Heart left ventricle (tissue), 16 donors: Measurements from ENCODE around the gene SEMA4G. TPM values are rescaled to one million over a fixed set of nuclear protein-coding genes. Genes with fewer than 3 reads are reported as not detected.

Experiments
- ATAC-seq, 4 donors: fragments of 200-7000 bp; cut with Tn5 transposase; one replicate each; pipeline ENCODE4 v1.9.1; 2020 to 2022; ENCODE audit warnings: moderate library complexity in 4 of 4, mild to moderate bottlenecking in 3 of 4, moderate number of reproducible peaks in 1 of 4
- DNase-seq, 5 donors: peaks; one replicate each; pipeline ENCODE4 v3.0.0-alpha.2; 2020
- H3K27ac ChIP-seq, 12 donors: fragments of 200-600 bp; sonication (generic) in 4 of 12; one replicate each; pipeline versions ENCODE4 v1.5.0 to v1.8.0; 2016 to 2022; ENCODE audit warnings: mild to moderate bottlenecking in 2 of 12
- H3K27me3 ChIP-seq, 9 donors: fragments of 200-600 bp; sonication (generic) in 2 of 9; one replicate each; pipeline versions ENCODE4 v1.5.1 to v1.8.0; 2016 to 2022; ENCODE audit warnings: mild to moderate bottlenecking in 3 of 9
- H3K36me3 ChIP-seq, 9 donors: fragments of 200-600 bp; sonication (generic) in 2 of 9; one replicate each; pipeline versions ENCODE4 v1.5.0 to v1.8.0; 2018 to 2022; ENCODE audit warnings: mild to moderate bottlenecking in 2 of 9
- H3K4me1 ChIP-seq, 12 donors: fragments of 200-600 bp; sonication (generic) in 4 of 12; one replicate each; pipeline versions ENCODE4 v1.5.0 to v1.8.0; 2016 to 2022; ENCODE audit warnings: mild to moderate bottlenecking in 3 of 12
- H3K4me3 ChIP-seq, 12 donors: fragments of 200-600 bp; sonication (generic) in 4 of 12; one replicate each; pipeline versions ENCODE4 v1.5.0 to v1.8.0; 2017 to 2022; ENCODE audit warnings: mild to moderate bottlenecking in 9 of 12, moderate library complexity in 4 of 12
- H3K9me3 ChIP-seq, 12 donors: fragments of 200-600 bp; sonication (generic) in 4 of 12; one replicate each; pipeline versions ENCODE4 v1.5.0 to v1.8.0; 2016 to 2022; ENCODE audit warnings: mild to moderate bottlenecking in 1 of 12
- CTCF ChIP-seq, 12 donors: fragments of 200-600 bp; sonication (generic) in 4 of 12; IDR thresholded peaks; one replicate each; pipeline versions ENCODE4 v1.5.0 to v1.8.0; 2018 to 2022; ENCODE audit warnings: antibody characterized with exemption in 12 of 12, mild to moderate bottlenecking in 5 of 12
- POLR2A ChIP-seq, 2 donors: fragments of 450-650 bp; IDR thresholded peaks; one replicate each; pipeline ENCODE4 v1.6.1; 2017; ENCODE audit warnings: antibody characterized with exemption in 2 of 2, mild to moderate bottlenecking in 2 of 2, moderate library complexity in 2 of 2
- WGBS, 4 donors: extraction: QIAGEN DNeasy Blood & Tissue Kit in 2 of 4; methylation state at CpG; one replicate each; pipeline versions ENCODE4 v1.1.5 to v1.1.7; 2013 to 2018; 5-methylcytosine and 5-hydroxymethylcytosine counted together
- intact Hi-C, 10 donors: fragments of 100-400 bp; cut with DNase I; formaldehyde crosslinking; loops; one replicate each; pipeline versions ENCODE4 v1.11.1 to v1.14.2; 2022
- polyA plus RNA-seq, 2 donors: library from polyadenylated mRNA; stranded (reverse); fragments of 200-250 nt; gene quantifications; one replicate each; pipeline ENCODE4 v1.2.3, GENCODE V29; 2013
- total RNA-seq, 9 donors: library from RNA; depleted of rRNA in 2 of 9; stranded (reverse); fragments of >200 nt in 2 of 9; fragmentation: NEBNext Ultra II Directional in 3 of 9; extraction: Animal tissue kit (Norgen Biotek cat#: 25700) in 3 of 9; gene quantifications; one replicate each; pipeline versions ENCODE4 v1.1.0 to v1.2.4, GENCODE V29; 2016 to 2023
- donor health status: ischemic (EF 13 %, LVEDD 7.1; RV severe dilation, severe dysfunction).
- donor health status: healthy with polysubstance abuse.
- donor health status: DM: no; HTN: yes; CAD: no.
- donor health status: DM: no; HTN: no; CAD: no.
- donor health status: ischemic (EF 25% LVEDD 6.9; RV normal size, moderate dysfunction).
- donor health status: ischemic (EF 25% LVEDD 5.7; RV mildly dilated, moderate dysfunction).
- donor health status: healthy.
- donor health status: DM: yes; HTN: yes; CAD: no.
- donor health status: ischemic (EF 35%, LVEDD 5.7; RV mildly dilated, moderate dysfunction).
- donor health status: nonischemic (EF 11% LVEDD 7.7; RV severe dilation, severe dysfunction).
- donor health status: DM: yes; HTN: yes; CAD: no.
- donor health status: PGD.
- donor health status: ischemic (EF 29% LVEDD 5.4; RV normal size, mild dysfunction).
- donor health status: nonischemic (EF 23%, LVEDD 6.1; RV moderate dilation, normal function).

SEMA4G gene
- total and polyA plus RNA-seq, 11 donors, result 0.22 to 1.8 (median 1.00) TPM

- intact Hi-C loops, result no loop called here
- Histone ChIP-seq H3K4me3 (no peak overlapping the region), H3K4me1 (no peaks in the 10 kb centered on the region), H3K36me3 (peaks cover 0 to 99% (median 97%) of the 10 kb centered on the region in 9 donors), H3K27ac (no peak overlapping the region), H3K9me3 (no peaks in the 10 kb centered on the region), H3K27me3 (no peaks in the 10 kb centered on the region)
- ATAC-seq, result no peak
- no peak for TF ChIP-seq POLR2A (IDR thresholded peaks at IDR 0.05)
- no peak for TF ChIP-seq CTCF (IDR thresholded peaks at IDR 0.05)
- DNase-seq, result no peak
Observed at GRCh38 chr10:100943508-100943907, 25.8 kb upstream of the SEMA4G start.

- no peaks in the 10 kb centered on the region for H3K27me3 ChIP-seq
- intact Hi-C loops, result no loop called here
- H3K4me1 ChIP-seq, result no peaks in the 10 kb centered on the region
- ATAC-seq, result no peak
- no peak overlapping the region for H3K4me3 ChIP-seq
- no peak for TF ChIP-seq CTCF (IDR thresholded peaks at IDR 0.05)
- no peak for TF ChIP-seq POLR2A (IDR thresholded peaks at IDR 0.05)
- no peak for DNase-seq
- no peaks in the 10 kb centered on the region for H3K9me3 ChIP-seq
- no peak overlapping the region for H3K27ac ChIP-seq
- H3K36me3 ChIP-seq, result peaks cover 0 to 100% (median 99%) of the 10 kb centered on the region in 9 donors
Observed at GRCh38 chr10:100945754-100946153, 23.6 kb upstream of the SEMA4G start.

- TF ChIP-seq CTCF (IDR thresholded peaks at IDR 0.05) (no peak), POLR2A (IDR thresholded peaks at IDR 0.05) (no peak)
- Histone ChIP-seq H3K27ac (no peak overlapping the region), H3K36me3 (peaks cover 0 to 100% (median 100%) of the 10 kb centered on the region in 9 donors), H3K4me1 (no peaks in the 10 kb centered on the region), H3K27me3 (no peaks in the 10 kb centered on the region), H3K9me3 (no peaks in the 10 kb centered on the region), H3K4me3 (no peak overlapping the region)
- no peak for DNase-seq
- intact Hi-C loops, result no loop called here
- WGBS, 4 donors, result 91 to 97% (median 94%) methylated on average over 3 of the region's 3 CpGs
- no peak for ATAC-seq
Observed at GRCh38 chr10:100948916-100949315, 20.4 kb upstream of the SEMA4G start.

GRCh38 chr10:100960251-100960650 is 9.1 kb upstream of the SEMA4G start:
- Histone ChIP-seq H3K4me3 (no peak overlapping the region), H3K27ac (no peak overlapping the region), H3K27me3 (no peaks in the 10 kb centered on the region), H3K9me3 (no peaks in the 10 kb centered on the region), H3K36me3 (peaks cover 0 to 100% (median 96%) of the 10 kb centered on the region in 9 donors), H3K4me1 (peaks cover 0 to 6% (median 0%) of the 10 kb centered on the region in 12 donors)
- intact Hi-C loops, result loop anchor here in 1 of 10 donors (2.0 kb wide), 1 partner anchor 19 kb away; no protein-coding TSS in a partner anchor
- DNase-seq (no peak), ATAC-seq (no peak)
- TF ChIP-seq CTCF (IDR thresholded peaks at IDR 0.05) (no peak), POLR2A (IDR thresholded peaks at IDR 0.05) (no peak)
